HepG2 (cell line): ENCODE data around the gene PLXNA3. TPM values are rescaled to one million over a fixed set of nuclear protein-coding genes. Genes with fewer than 3 reads are reported as not detected.
A peak's percentile ranks its signal among the peaks of the same experiment; 100 is the strongest.

Experiments
- ATAC-seq: fragments of 200-7000 bp; cut with Tn5 transposase; 3 replicates; pipeline ENCODE4 v1.9.1; 2020; ENCODE audit warnings: mild to moderate bottlenecking, moderate library complexity
- BruUV-seq: library from RNA; stranded (reverse); fragments of 400-500 nt; replicated peaks from 2 replicates; lab custom pipeline; 2021; lab: Mats Ljungman, UMichigan
- CTCF ChIA-PET: fragments of 300-600 bp; formaldehyde crosslinking; extraction: SDS; loops from one replicate; lab custom pipeline; 2021; ENCODE audit warnings: low total read pairs, inconsistent platforms, low intra/inter-chr PET ratio; lab: Yijun Ruan, JAX
- POLR2A ChIA-PET: fragments of 350-600 bp; sonication (Branson Sonifier 250); formaldehyde crosslinking; loops from one replicate; lab custom pipeline; 2020; ENCODE audit warnings: antibody characterized with exemption, inconsistent platforms; lab: Yijun Ruan, JAX
- DNase-seq: peaks from one replicate; pipeline ENCODE4 v3.0.0-alpha.2; 2015; ENCODE audit warnings: low spot score
- FAIRE-seq: peaks from 3 replicates; lab custom pipeline; 2011; peaks lifted over from hg19 to GRCh38; lab: Jason Lieb, UNC
- H2AFZ ChIP-seq: one replicate; pipeline ENCODE4 v1.6.1; 2011; ENCODE audit warnings: low read length, inconsistent platforms
- H3K27ac ChIP-seq: fragments of 300-600 bp; 3 replicates; pipeline ENCODE4 v1.8.0; 2011; ENCODE audit warnings: mixed run types, mild to moderate bottlenecking, mixed read lengths, low read length, inconsistent platforms; ENCODE audit not compliant: insufficient read depth; ENCODE audit errors: extremely low read length
- H3K27me3 ChIP-seq, 2 experiments: fragments of 200-600 bp in 1 of 2; 2 replicates in 1 of 2; 3 replicates in 1 of 2; pipeline versions ENCODE4 v1.6.0 to v1.8.0; 2011; ENCODE audit warnings: low read length in 2 of 2, mild to moderate bottlenecking in 2 of 2, moderate library complexity in 2 of 2, inconsistent platforms in 1 of 2; ENCODE audit not compliant: insufficient read depth in 2 of 2, control insufficient read depth in 1 of 2
- H3K36me3 ChIP-seq, 2 experiments: fragments of 200-600 bp in 1 of 2; replicated peaks in 1 of 2; 2 replicates in 1 of 2; 3 replicates in 1 of 2; pipeline versions ENCODE4 v1.5.1 to v1.8.0; 2011; ENCODE audit warnings: low read length in 2 of 2, inconsistent platforms in 1 of 2; ENCODE audit not compliant: insufficient read depth in 2 of 2, control insufficient read depth in 1 of 2
- H3K4me1 ChIP-seq: 2 replicates; pipeline ENCODE4 v1.5.1; 2012; ENCODE audit warnings: low read length, inconsistent platforms; ENCODE audit not compliant: insufficient read depth
- H3K4me2 ChIP-seq: 2 replicates; pipeline ENCODE4 v1.6.0; 2011; ENCODE audit warnings: low read depth, low read length, inconsistent platforms
- H3K4me3 ChIP-seq, 3 experiments: fragments of 200-600 bp in 1 of 3; sonication (generic), shearing (Covaris generic) in 1 of 3; replicated peaks in 1 of 3; 2 replicates each; pipeline ENCODE4 v1.5.1; 2011 to 2016; ENCODE audit warnings: low read length in 3 of 3, inconsistent platforms in 2 of 3, low read depth in 2 of 3, mild to moderate bottlenecking in 2 of 3, control low read depth in 1 of 3, mixed read lengths in 1 of 3; ENCODE audit not compliant: insufficient read depth in 1 of 3
- H3K79me2 ChIP-seq: one replicate; pipeline ENCODE4 v1.6.1; 2011; ENCODE audit warnings: low read length, inconsistent platforms; ENCODE audit not compliant: insufficient read depth
- H3K9ac ChIP-seq: 2 replicates; pipeline ENCODE4 v1.6.0; 2011; ENCODE audit warnings: mild to moderate bottlenecking, low read depth, low read length, inconsistent platforms; ENCODE audit not compliant: insufficient read depth
- H3K9me3 ChIP-seq: 2 replicates; pipeline ENCODE4 v1.5.1; 2012; ENCODE audit warnings: mild to moderate bottlenecking, low read length
- H4K20me1 ChIP-seq: 2 replicates; pipeline ENCODE4 v1.6.0; 2011; ENCODE audit warnings: inconsistent platforms, mild to moderate bottlenecking, low read length, moderate library complexity; ENCODE audit not compliant: insufficient read depth
- ATF7 ChIP-seq, 2 experiments: fragments of 450-650 bp in 1 of 2; sonication (generic) in 1 of 2; formaldehyde crosslinking in 1 of 2; IDR thresholded peaks; 2 replicates each; pipeline versions ENCODE4 v1.4.0 to v1.6.1; 2016 to 2020; ENCODE audit warnings: antibody characterized with exemption in 1 of 2, mild to moderate bottlenecking in 1 of 2, missing genetic modification reagents in 1 of 2
- ZNF784 ChIP-seq: sonication (generic); formaldehyde crosslinking; IDR thresholded peaks from 2 replicates; pipeline ENCODE4 v1.5.1; 2020; ENCODE audit warnings: missing genetic modification reagents, mild to moderate bottlenecking, borderline replicate concordance
- WGBS: methylation state at CpG from one replicate; pipeline ENCODE4 v1.1.6; 2017; ENCODE audit warnings: low lambda C conversion rate; 5-methylcytosine and 5-hydroxymethylcytosine counted together
- in situ Hi-C: cut with HindIII; loops from 2 replicates; pipeline ENCODE4 v1.10.0; 2017; ENCODE audit warnings: low pct_unique_long_range_greater_than_20kb; ENCODE audit not compliant: extremely low pct_ligation_motif_present
- intact Hi-C: fragments of 100-400 bp; cut with micrococcal nuclease; formaldehyde crosslinking; loops from one replicate; pipeline ENCODE4 v1.10.0; 2022; ENCODE audit not compliant: unreplicated experiment
- polyA plus RNA-seq, 8 experiments: library from polyadenylated mRNA; depleted of rRNA in 3 of 8; stranded (reverse) in 7 of 8; unstranded in 1 of 8; fragments of >200 nt; fragmentation: Illumina TruSeq in 4 of 8; extraction: Trizol in 4 of 8; gene quantifications; 2 replicates each; pipeline versions ENCODE4 v1.2.1 to v1.2.3, GENCODE V29; 2011 to 2016; ENCODE audit warnings: low read depth in 4 of 8, missing spikeins in 1 of 8, mixed read lengths in 1 of 8; ENCODE audit not compliant: insufficient read depth in 1 of 8
- total RNA-seq, 5 experiments: library from RNA; depleted of rRNA; stranded (reverse); fragments of >200 nt; fragmentation: Illumina TruSeq; extraction: Trizol; gene quantifications; 2 replicates each; pipeline ENCODE4 v1.2.3, GENCODE V29; 2016; ENCODE audit warnings: low read depth in 1 of 5
- TF ChIP-seq, protein P1 (sequence below): sonication (generic); formaldehyde crosslinking; IDR thresholded peaks from 2 replicates; pipeline ENCODE4 v1.4.0; 2020; ENCODE audit warnings: missing genetic modification reagents

The PLXNA3 gene
- total and polyA plus RNA-seq, 2 of the 13 experiments (the other 11 are each of a cell fraction or from before 2014, with no cell fraction given): 5.8 to 20.6 TPM

DNA sequence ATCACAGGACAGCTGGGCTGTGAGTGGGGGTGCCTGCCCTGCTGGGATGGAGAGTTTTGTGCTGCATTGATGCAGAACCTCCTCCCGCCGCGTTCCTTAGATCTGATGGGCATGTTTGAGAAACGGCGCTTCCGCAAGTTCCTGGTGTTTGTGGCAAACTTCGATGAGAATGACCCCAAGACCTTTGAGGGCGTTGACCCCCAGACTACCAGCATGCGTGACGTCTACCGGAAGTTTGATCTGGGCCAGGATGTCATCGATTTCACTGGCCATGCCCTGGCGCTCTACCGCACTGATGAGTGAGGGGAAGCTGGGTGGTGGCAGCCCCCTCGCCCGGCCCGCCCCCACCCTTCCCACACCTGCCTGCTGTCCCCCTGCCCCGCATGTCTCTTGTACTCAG, 18.2 kb upstream of the PLXNA3 start:
- Histone ChIP-seq H2AFZ (no peak overlapping the region), H3K79me2 (peaks cover 14% of the 10 kb centered on the region), H4K20me1 (no peaks in the 10 kb centered on the region), H3K36me3 (peaks cover 0 to 2% of the 10 kb centered on the region in 2 experiments; a peak in 3 of 5 replicates), H3K27me3 (no peaks in the 10 kb centered on the region), H3K4me1 (peaks cover 11% of the 10 kb centered on the region), H3K27ac (no peak overlapping the region), H3K4me2 (no peak overlapping the region), H3K9ac (no peak overlapping the region), H3K4me3 (no peak overlapping the region), H3K9me3 (no peaks in the 10 kb centered on the region)
- intact Hi-C loops (no loop called here), in situ Hi-C loops (no loop called here)
- BruUV-seq: no TSS peak
- WGBS: 99% methylated on average over 10 of the region's 18 CpGs
- DNase-seq (no peak), FAIRE-seq (no peak), ATAC-seq (no peak)
- CTCF ChIA-PET: no interaction called here
- POLR2A ChIA-PET: no interaction called here
- no peak for TF ChIP-seq ZNF784 (CRISPR knock-in tag)

DNA sequence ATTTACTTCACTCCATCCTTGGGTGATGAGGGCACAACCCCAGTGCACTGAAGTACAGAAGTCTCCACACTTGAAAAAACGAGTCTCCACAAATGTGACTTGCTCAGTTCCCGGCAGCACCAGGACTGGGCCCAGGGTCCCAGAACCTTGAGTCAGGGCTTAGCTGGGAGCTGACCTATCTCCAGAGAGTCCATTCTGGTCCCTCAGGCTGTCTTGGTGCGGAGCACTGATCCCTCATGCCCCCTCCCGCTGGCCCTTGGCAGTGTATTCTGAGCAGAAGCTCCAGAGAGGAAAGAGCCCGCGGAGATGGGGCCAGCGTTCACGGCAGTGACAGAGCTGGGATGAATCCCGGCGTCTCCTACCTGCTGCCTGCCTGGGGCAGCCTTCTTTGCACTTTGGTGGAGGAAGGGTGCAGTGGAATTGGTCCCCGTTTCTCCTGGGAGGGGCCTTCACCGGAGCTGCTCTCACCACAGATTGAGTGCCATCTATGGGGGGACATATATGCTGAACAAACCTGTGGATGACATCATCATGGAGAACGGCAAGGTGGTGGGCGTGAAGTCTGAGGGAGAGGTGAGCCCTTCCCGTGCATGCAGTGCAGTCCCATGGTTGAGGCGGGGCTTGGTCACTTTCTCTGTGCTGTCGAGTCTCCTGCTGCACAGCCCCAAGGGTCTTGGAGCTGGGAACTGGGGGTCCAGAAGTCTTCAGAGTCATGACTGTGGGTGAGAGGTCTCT, 17.3 kb upstream of the PLXNA3 start:
- TF ChIP-seq ATF7 (IDR thresholded peaks at IDR 0.05) (peak; percentile 48; the same call in 1 of the 2 replicates), ATF7 (CRISPR knock-in tag; IDR thresholded peaks at IDR 0.05) (no peak)
- TF ChIP-seq, protein P1, sequence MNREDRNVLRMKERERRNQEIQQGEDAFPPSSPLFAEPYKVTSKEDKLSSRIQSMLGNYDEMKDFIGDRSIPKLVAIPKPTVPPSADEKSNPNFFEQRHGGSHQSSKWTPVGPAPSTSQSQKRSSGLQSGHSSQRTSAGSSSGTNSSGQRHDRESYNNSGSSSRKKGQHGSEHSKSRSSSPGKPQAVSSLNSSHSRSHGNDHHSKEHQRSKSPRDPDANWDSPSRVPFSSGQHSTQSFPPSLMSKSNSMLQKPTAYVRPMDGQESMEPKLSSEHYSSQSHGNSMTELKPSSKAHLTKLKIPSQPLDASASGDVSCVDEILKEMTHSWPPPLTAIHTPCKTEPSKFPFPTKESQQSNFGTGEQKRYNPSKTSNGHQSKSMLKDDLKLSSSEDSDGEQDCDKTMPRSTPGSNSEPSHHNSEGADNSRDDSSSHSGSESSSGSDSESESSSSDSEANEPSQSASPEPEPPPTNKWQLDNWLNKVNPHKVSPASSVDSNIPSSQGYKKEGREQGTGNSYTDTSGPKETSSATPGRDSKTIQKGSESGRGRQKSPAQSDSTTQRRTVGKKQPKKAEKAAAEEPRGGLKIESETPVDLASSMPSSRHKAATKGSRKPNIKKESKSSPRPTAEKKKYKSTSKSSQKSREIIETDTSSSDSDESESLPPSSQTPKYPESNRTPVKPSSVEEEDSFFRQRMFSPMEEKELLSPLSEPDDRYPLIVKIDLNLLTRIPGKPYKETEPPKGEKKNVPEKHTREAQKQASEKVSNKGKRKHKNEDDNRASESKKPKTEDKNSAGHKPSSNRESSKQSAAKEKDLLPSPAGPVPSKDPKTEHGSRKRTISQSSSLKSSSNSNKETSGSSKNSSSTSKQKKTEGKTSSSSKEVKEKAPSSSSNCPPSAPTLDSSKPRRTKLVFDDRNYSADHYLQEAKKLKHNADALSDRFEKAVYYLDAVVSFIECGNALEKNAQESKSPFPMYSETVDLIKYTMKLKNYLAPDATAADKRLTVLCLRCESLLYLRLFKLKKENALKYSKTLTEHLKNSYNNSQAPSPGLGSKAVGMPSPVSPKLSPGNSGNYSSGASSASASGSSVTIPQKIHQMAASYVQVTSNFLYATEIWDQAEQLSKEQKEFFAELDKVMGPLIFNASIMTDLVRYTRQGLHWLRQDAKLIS: no peak
- 97% methylated on average over 6 of the region's 17 CpGs for WGBS
- ATAC-seq (no peak), FAIRE-seq (no peak), DNase-seq (no peak)
- intact Hi-C loops: no loop called here
- ChIA-PET POLR2A (no interaction called here), CTCF (no interaction called here)
- no peak overlapping the region for H3K4me3 ChIP-seq
- no peak overlapping the region for H3K27ac ChIP-seq
- no peak overlapping the region for H2AFZ ChIP-seq
- H3K36me3 ChIP-seq: peaks cover 0 to 2% of the 10 kb centered on the region in 2 experiments; a peak in 3 of 5 replicates
- no peak overlapping the region for H3K9ac ChIP-seq
- H3K4me2 ChIP-seq: no peak overlapping the region
- peaks cover 16% of the 10 kb centered on the region for H3K79me2 ChIP-seq
- no peaks in the 10 kb centered on the region for H3K27me3 ChIP-seq
- no peaks in the 10 kb centered on the region for H4K20me1 ChIP-seq
- no TSS peak for BruUV-seq
- in situ Hi-C loops: no loop called here
- no peaks in the 10 kb centered on the region for H3K9me3 ChIP-seq
- H3K4me1 ChIP-seq: peaks cover 19% of the 10 kb centered on the region
